ENCODE data around the gene NOL4L. TPM values are rescaled to one million over a fixed set of nuclear protein-coding genes. Genes with fewer than 3 reads are reported as not detected.

The NOL4L gene
- total RNA-seq, 1 donor from 2014 or later, result 3.5 TPM

- ATAC-seq (ENCODE audit: poor library complexity) (no peak), DNase-seq (no peak)
- intact Hi-C loops (cut with DNase I), result loop anchor here (1.0 kb wide), 1 partner anchor 131 kb away; no protein-coding TSS in a partner anchor
Measured at GRCh38 chr20:32520927-32521203, 64.3 kb downstream of the NOL4L start.

DNA sequence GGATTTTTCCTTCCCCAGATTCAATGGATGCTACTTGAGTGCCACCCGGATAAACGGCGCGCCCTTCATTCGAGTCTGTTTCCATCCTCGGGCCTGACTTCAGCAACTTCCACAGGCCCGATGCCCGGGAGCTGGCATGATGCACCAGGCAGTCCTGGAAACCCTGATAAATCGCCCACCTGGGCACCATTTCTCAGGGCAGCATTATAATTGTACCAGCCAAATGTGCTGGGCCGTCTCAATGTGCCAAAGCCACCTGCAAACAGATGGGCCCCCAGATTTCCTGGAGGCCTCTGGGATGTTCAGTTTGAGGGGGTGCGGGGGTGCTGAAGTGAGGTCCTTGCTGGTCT, 65.8 kb downstream of the NOL4L start:
- intact Hi-C loops (cut with DNase I), result no loop called here
- DNase-seq (no peak), ATAC-seq (ENCODE audit: poor library complexity) (no peak)

DNA sequence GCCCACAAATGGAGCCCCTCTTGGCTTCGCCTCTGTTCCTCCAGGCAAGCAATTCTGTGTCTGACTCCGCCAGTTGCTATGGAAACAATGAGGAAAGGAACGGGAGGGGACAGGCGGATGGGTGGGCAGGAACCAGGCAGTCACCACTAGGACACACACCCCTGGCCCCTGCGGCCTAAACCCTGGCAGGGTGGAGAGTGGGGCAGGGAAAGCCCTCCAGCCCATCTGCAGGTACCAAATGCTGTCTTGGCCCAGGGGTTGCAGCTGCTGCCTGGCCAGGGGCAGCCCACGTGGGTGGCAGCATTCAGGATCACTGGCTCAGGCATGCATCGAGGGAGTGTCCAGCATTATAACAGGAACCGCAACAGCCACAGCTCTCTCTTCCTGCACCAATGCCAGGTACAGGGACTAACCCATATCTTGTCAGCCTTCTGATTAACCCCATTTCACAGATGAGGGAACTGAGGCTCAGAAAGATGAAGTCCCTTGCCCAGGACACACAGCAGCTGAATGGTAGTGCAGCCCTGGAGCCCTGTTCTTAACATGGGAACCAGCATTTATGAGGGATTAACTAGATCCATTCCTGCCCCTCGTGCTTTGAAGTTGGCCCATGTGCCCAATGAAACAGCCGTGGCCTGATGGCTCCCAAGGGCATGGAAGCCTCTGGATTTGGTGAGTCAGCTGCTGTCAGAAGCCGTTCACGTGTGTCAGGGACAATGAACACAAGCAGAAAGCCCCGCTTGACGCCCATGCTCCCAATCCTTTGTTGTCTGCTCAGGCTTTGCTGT, 66.3 kb downstream of the NOL4L start:
- DNase-seq (no peak), ATAC-seq (ENCODE audit: poor library complexity) (no peak)
- intact Hi-C loops (cut with DNase I), result no loop called here

- DNase-seq (no peak), ATAC-seq (ENCODE audit: poor library complexity) (no peak)
- intact Hi-C loops (cut with DNase I), result no loop called here
Measured at GRCh38 chr20:32517914-32518592, 67.1 kb downstream of the NOL4L start.

DNA sequence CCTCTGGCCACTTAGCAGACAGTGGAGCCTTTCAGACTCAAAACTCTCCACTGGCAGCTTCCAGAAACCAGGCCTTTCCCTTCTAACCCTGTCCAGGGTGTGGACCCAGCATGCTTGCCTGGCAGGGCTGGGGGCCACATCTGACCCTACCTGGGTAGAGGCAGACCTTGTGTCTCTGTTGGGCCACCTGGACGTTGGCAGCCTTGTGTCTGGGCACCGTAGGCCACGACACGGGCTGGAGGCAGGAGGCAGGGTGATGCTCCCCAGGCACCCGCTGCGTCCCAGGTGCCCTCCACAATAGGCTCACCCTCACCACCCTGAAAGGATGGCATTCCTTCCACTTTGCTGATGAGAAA, 67.6 kb downstream of the NOL4L start:
- ATAC-seq (ENCODE audit: poor library complexity), result no peak
- intact Hi-C loops (cut with DNase I), result no loop called here

GRCh38 chr20:32516583-32517517, 68.3 kb downstream of the NOL4L start:
- intact Hi-C loops (cut with DNase I), result no loop called here
- no peak for DNase-seq
- ATAC-seq (ENCODE audit: poor library complexity), result no peak

More for the DNA sequence above, 67.6 kb downstream of the NOL4L start:
- no peak for DNase-seq

GRCh38 chr20:32515631-32516101, 69.5 kb downstream of the NOL4L start:
- ATAC-seq (ENCODE audit: poor library complexity), result no peak
- no peak for DNase-seq
- intact Hi-C loops (cut with DNase I), result no loop called here

DNA sequence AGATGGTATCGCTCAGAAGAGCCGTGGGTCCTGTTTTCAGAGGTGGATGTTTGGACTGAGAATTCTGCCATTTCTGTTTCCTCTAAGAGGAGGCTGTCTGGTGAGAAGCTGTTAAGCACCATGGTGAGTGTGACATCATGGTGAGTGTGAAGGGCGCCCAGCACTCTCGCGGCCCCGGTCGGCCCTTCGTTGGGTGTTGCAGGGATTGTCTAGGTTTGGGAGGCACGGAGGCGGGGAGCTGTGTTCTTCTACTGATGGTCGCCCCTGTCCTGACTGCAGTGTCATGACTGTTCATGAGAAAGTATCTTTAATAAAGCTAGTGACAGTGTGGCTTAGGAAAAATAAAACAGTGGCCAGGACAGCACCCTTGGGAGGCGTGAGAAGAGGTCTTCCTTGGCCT, 70.4 kb downstream of the NOL4L start:
- intact Hi-C loops (cut with DNase I), result no loop called here
- ATAC-seq (ENCODE audit: poor library complexity), result no peak
- no peak for DNase-seq

- ATAC-seq (ENCODE audit: poor library complexity), result no peak
- intact Hi-C loops (cut with DNase I), result no loop called here
- no peak for DNase-seq
Measured at GRCh38 chr20:32513031-32513866, 71.9 kb downstream of the NOL4L start.

GRCh38 chr20:32512047-32512385, 73.1 kb downstream of the NOL4L start:
- intact Hi-C loops (cut with DNase I), result no loop called here
- ATAC-seq (ENCODE audit: poor library complexity), result no peak
- no peak for DNase-seq

- DNase-seq (no peak), ATAC-seq (ENCODE audit: poor library complexity) (no peak)
- intact Hi-C loops (cut with DNase I), result no loop called here
Measured at GRCh38 chr20:32511358-32512046, 73.6 kb downstream of the NOL4L start.

- no peak for DNase-seq
- intact Hi-C loops (cut with DNase I), result no loop called here
- ATAC-seq (ENCODE audit: poor library complexity), result no peak
Measured at GRCh38 chr20:32510601-32511357, 74.4 kb downstream of the NOL4L start.

GRCh38 chr20:32510120-32510600, 75.0 kb downstream of the NOL4L start:
- DNase-seq (no peak), ATAC-seq (ENCODE audit: poor library complexity) (no peak)
- intact Hi-C loops (cut with DNase I), result no loop called here

GRCh38 chr20:32509639-32510066, 75.5 kb downstream of the NOL4L start:
- ATAC-seq (ENCODE audit: poor library complexity) (no peak), DNase-seq (no peak)
- intact Hi-C loops (cut with DNase I), result no loop called here

DNA sequence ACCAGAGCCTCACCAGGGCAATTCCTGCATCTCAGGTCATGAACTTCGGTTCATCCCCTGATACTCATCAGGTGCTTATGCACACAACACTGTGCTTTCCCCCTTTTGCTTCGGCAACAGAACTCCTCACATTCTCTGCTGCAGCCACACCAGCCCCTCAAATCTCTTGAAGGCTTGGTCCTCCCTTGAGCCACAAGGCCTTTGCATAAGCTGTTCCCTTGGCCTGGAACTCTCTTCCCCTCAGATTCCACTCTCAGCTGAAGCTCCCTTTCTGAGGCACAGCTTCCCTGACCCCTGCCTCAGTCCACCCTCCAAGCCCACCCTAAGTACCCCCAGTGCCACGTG, 76.4 kb downstream of the NOL4L start:
- intact Hi-C loops (cut with DNase I), result no loop called here
- ATAC-seq (ENCODE audit: poor library complexity) (no peak), DNase-seq (no peak)

- no peak for ATAC-seq (ENCODE audit: poor library complexity)
- intact Hi-C loops (cut with DNase I), result no loop called here
Measured at GRCh38 chr20:32507998-32508774, 76.9 kb downstream of the NOL4L start.

DNA sequence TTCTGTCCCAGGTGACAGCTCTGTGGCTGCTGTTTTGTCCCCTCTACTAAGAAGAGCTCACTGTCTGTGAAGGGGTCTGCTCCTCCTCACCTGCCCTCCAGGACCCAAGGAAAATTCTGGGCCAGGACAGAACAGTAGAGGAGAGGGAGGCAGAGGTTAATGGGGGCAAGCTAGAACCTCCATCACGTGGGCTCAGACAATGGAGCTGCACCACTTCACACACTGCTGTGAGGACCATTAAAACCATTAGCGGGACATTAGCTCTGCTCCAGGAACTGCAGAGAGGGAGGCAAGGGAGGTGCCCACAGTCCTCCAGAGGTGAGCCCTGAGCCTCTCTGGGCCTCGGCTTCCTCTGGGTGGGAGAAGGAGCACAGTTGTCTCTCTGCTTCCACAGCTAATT, 78.4 kb downstream of the NOL4L start:
- ATAC-seq (ENCODE audit: poor library complexity) (no peak), DNase-seq (no peak)
- intact Hi-C loops (cut with DNase I), result no loop called here

More at GRCh38 chr20:32507998-32508774, 76.9 kb downstream of the NOL4L start:
- DNase-seq, result peak; percentile 30
